Activated T-cell treated with anti-CD3 and anti-CD28 coated beads for 4 hours (primary cell): Measurements from ENCODE around the gene GMIP.

Source experiments
- DNase-seq: peaks from one replicate; pipeline ENCODE4 v3.0.0-alpha.2; 2020

Gene GMIP

DNA sequence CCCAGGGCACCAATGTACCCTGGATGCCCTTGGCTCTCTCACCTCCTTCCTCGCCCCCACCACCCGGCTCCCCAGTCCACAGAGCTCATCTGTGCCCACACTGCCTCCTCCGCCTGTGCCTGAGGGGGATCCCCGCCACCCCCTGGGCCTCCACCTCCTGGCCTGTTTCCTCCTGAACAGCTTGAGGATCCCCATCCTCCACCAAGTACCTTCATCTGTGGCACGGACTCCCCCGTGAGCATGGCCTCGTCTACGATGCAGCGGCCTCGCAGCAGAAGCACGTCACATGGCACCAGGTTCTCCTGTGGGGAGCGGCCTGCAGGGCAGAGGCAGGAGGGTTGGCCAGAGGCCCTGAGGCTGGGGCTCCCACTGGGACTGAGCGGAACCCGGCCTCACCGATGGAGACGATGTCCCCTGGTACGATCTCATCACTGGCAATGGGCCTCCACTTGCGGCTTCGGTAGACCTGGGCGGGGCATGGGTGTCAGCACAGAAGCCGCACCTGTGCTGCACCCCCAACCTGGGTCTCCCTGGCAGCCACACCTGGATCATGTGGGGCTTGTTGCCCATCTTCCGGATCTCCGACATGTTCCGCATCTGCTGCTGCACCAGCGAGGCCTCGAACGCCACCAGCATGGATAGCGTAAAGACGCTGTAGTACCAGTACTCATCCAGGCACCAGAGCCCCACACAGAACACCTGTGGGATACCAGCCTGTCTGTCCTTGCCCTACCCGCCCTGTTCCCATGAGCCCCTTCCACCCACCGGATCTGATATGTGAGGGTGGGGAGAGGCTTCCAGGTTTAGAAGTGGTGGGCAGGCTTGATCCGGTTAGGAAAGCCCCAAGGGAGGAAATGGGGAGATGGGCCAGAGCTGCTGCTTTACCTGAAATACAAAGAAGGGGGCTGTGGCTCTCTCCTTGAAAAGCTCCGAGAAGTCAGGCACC is 13.3 kb upstream of the GMIP start:
- no peak for DNase-seq

DNA sequence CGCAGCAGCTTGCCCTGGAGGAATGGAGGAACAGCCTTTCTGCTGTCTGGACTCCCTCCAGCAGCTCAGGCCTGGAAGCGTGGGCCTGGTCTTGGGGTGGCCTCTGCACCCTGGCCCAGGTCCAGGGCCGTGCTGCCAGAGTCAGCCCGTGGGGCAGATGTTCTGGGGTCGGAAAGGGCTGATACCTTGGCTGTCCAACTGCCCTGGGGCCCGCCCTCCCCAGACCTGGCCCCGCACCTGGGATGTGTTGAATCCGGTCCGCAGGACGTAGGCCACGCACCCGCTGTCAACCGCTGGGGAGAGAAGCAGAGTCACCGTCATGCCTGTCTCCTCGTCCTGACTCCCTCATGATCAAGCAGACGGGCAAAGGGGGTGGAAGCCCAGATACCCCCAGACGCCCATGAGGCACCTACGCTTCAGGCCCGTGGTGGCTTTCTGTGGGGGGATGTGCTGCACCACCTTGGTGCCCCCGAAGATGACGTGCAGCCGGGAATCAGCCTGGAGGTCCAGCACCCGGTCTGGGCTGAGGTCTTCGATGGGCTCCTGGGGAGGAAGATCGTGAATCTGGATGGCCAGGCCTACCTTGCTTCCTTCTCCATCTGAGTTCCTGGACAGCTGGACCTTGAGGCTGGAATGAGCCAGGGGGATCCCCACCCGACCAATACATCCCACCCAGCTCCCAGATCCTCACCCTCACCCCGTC is 12.3 kb upstream of the GMIP start:
- no peak for DNase-seq

DNA sequence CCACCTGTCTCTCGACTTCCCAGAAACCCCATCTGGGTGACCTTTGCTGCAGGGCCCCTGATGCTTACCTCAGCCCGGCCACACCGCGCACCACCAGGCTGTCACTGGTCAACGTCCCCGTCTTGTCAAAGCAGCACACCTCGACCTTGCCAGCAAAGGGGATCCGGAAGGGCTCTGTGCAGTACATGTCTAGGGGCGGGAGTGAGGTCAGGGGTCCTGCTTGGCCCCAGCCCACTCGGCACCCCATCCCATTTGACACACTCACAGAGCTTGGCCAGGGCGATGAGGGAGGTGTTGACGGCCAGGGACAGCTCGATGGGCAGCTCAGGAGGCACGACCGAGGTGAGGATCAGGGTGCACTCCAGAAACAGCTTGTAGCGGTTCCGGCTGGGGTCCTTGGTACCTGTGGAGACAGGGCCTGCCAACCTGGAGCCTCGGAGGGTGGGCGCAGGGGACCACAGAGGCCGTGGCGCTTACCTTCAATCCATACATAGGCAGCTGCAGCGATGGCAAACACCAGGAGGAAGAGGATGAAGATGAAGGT is 11.7 kb upstream of the GMIP start:
- no peak for DNase-seq

DNA sequence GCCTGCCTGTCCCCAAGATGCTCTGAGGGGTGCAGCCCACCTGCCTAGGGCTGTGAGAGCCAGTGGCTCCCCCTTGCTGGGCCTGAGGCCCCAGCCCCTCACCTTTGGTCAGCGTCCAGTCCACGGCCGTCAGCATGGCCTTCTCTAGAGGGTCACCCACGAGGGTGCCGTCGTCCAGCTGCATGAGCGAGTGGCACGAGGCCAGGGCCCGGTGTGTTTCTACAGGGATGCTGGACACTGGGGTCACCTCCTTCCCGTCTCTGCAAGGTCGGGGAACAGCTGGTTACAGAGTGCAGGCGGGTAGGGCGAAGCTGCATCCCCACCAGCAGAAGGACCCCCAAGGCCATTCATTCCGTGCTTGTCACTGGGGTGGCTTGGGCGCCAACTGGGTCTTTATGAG is 11.0 kb upstream of the GMIP start:
- DNase-seq, result no peak

DNA sequence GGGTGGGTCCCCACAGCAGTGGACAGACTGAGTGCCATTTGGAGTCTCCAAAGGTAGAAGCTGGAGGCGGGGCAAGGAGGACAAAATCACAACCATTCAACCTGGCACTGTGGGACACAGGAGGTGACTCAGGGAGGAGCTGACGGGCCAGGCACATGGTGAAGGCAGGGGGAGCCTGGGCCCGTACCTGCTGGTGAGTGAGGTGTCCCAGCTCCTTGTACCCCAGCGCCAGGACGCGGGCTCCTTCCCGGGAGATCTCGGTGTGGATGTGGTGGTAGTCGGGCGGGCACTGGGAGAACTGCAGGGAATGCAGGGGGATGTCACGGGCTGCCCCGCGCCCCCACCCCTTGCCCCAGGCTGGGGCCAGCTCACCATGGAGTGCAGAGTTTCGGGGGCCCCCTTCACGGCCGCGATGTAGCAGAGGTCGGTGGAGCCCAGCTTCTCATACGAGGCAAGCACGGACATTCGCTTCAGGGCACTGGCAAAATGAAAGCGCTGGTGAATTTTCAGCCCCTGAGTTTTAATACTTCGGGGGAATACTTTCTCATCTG is 10.2 kb upstream of the GMIP start:
- no peak for DNase-seq

DNA sequence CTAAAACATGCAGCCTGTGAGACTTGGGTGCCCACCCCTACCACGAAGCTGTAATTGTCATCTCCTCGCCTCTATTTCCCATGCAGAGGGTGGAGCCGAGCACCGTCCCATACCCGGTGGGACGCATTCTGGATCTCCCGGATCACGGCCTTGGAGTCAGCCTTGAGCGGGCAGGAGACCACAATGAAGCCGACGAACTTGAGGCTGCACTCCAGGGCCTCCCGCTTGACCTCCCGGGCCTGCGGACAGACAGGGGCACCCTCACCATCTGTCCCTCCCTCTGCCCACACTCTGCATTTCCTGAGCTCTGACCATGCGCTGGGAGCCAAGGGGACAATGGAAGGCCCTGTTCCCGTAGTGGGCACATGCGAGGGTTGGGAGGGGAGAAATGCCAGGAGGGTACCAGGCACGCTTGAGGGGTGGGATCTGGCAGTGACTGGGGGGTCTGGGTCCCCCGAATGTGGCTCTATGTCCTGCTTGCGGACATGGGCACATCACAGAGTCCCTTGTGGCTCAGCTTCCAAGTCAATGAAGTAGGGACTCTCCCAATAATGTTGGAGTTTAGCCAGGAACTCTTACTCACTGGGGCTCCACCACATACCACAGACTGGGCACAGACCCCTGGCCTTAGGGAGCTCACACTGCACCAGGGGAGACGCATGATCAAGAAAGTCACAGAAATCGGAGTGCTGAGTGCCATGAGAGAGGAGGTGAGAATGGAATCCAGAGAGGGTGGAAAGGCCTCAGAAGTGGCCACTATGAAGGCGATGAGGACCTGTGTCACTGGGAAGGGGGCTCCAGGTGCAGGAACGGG is 9.2 kb upstream of the GMIP start:
- no peak for DNase-seq

DNA sequence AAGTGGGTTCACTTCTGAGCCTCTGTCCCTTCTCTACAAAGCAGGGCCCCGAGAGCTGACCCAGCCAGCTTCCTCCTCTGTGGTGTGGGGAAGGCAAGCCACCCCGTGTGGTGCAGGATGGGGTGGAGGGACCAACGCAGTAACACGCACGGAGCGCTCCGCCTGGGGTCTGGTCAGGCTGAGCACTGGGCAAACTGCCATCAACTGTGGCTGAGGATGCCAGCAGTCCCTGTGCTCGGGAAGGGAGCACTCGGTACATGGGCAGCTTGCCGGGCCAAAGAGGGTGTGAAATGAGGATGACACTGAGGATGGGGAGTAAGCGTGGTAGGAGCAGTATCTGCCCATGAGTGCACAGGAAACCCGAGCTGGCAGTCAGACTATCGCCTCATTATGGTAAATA is 7.6 kb upstream of the GMIP start:
- DNase-seq, result no peak

DNA sequence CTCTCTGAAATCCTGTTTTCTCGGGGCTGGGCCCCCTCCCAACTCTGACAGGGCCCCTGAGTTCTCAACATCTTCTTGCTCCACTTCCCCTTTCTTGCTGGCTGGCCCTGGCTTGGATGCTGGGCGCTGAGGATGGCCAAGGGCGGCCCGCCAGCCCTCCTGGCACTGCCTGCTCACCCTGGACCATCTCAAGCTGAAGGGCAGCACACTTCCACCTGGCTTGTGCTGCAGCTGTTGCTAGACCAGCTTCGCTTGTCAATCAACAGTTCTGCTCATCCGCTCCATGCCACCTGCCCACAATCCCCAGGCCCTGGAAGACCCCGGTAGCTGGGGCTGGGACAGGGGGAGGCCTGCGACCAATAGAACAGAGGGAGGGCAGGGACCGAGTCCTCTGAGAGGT is 6.9 kb upstream of the GMIP start:
- DNase-seq, result no peak

DNA sequence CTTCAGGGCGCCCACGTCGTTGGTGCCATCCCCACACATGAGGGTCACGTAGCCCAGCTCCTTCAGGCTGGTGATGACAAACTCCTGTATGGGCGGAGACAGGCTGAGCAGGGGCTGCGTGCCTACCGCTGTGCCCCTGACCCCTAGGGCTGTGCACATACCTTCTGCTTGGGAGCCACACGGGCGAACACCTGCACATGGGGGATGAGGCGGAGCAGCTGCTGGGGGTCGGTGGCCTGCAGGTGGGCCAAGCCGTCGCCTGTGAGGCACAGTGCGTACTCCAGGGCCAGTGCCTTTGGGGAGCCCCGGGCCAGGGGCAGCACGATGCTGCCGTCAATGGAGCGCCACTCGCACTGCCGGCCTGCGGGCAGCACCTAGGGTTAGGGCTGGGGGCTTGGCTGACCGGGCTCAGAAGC is 6.1 kb upstream of the GMIP start:
- no peak for DNase-seq

DNA sequence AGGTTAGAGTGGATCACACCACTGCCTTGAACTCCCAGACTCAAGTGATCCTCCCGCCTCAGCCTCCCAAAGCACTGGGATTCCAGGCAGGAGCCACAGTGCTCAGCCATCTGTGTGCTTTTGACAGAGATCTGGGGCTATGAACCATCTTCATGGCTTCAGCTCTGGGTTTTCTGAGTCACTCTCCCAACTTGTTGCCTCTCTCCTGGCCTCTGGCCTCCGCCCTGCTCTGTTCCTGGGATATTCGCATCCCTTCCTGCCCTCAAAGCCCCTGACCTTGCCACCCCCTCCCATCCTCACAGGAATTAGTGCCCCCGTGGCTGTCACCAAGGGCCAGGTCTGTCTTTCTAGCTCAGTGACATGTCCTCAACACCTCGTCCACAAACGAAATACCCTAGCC is 5.7 kb upstream of the GMIP start:
- DNase-seq, result no peak

DNA sequence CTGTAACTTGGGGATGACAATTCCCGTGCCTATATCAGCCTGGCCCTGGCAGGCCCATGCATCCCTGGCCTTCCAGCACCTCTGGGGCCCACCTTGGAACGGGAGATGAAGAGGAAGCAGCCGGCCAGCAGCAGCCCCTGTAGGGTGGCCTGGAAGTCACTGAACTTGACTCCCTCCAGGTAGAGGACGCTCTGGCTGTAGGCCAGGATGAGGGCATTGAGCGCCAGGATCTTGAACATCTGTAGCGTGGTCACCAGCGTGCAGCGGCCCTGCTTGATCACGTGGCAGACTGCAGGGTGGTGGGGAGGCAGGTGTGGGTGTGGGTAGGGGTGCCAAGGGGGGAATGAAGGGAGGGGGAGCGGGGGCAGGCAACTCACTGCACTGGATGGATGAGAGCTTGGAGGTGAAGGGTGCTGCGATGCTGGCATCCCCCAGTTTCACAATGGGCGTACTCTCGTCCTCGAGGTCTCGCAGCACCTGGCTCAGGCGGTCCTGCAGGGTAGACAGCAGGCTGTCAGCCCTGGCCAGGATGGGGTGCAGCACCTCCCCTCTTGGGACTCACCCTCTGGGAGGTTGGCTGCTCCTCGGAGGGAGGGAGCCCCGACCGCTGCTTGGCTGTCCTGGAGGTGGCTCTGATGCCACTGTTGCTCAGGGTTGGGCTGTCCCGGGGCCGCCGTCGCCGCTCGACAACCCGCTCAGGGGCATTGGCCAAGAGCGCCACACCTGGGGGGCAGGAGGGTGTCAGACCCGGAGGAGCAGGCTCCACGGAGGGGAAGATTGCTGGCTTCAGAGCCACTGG is 3.8 kb upstream of the GMIP start:
- no peak for DNase-seq

DNA sequence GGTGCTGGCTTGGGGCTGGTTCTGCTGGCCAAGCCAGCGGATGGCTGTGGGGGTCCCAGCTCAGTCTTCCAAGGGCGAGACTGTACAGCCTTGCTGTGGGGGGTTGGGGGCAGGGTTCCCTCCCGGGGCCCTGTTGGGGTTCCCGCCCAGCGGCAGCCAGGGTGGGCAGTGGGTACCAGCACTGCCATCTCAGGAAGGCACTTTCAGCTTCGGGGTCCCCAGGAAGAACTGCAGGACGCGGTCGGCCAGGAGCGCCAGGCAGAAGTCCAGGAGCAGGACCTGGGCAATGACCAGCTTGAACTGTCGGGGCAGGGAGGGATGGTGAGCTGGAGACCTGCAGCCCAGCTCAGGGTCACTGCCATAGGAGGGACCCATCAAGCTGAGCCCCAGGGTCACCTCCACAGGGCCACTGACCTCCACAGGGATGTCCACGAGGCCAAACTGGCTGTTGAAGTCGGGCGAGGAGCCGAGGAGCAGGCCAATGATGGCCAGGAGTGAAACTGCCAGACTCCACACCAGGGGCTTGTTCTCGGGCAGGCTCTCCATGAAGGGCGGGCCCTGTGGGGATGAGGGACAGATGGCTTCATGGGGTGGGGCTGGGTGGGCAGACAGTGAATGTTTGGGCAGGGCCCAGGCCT is 1.9 kb upstream of the GMIP start:
- no peak for DNase-seq

DNA sequence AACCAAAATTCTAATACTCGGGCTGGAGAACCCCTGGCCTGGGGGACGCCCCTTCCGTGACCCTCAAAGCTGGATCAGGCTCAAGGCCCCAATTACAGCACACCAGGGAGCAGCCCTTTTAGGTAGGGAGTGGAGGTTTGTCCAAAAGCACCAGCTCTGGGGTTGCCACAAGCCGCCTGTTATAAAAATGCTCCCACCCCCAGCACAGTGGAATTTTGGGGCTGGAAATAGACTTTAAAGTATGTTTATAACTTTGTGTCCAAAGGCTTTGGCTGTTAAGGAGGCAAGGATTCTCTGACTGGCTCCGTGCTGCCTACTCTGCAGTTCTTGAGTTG is 564 bp upstream of the GMIP start:
- no peak for DNase-seq

DNA sequence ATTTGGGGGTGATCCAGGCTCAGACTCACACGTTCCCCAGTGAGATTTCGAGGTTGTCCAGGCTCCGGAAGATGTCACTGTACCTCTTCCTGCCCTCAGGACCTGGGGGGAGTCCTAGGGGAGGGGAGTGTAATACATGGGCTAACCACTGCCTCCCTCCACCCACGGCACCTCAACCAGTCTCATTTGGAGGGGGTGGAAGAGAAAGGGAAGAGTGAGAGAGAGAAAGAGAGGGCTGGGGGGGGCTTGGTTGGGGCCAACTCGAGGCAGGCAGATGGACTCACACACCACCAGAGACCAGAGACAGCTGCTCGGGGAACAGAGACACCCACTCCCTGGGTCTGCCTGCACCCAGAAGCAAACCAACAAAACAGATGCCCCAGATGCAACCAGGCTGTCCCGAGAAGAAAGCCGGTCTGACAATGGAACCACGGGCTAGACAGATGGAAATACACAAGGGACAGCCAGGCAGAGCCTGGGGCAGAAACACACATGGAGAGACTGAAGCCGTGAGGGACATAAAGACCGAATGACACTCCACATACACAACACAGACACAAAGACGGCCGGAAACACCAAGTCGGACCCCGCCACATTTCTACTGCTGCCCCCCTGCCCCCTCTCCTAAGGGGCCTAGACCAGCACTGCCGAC is 825 bp downstream of the GMIP start:
- peak; percentile 50 for DNase-seq

DNA sequence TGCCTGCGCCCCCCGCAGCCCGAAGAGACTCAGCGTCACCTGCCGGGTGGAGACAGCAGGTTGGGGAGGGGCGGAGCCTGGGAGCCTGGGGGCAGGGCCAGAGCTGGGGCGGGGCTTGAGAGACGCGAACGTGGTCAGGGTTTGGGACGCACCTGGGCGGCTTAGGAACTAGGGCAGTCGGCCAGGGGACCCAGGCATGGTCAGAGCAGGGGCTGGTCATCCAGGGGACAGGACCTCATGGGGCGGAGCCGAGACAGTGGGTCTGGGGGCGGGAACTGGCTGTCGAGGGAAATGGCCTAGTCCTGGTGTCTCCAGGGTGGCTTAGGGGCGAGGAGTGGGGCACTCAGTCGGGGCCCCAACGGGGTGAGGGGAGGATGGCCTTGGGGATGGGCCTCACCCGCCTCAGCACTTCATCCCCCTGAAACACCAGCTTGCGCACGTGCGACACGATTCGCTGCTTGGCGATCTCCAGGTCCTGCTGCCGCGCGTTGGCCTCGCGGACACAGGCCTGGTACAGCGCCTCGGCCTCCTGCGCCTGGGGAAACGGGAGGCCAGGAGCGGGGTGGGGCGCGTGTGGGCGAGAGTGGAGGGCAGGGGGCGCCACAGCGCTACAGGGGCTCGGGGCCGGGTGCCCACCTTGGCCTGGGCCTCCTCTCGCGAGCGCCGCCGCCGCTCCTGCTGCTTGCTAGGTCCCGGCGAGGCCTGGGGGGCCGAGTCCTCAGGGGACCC is 5.8 kb downstream of the GMIP start:
- DNase-seq, result no peak

DNA sequence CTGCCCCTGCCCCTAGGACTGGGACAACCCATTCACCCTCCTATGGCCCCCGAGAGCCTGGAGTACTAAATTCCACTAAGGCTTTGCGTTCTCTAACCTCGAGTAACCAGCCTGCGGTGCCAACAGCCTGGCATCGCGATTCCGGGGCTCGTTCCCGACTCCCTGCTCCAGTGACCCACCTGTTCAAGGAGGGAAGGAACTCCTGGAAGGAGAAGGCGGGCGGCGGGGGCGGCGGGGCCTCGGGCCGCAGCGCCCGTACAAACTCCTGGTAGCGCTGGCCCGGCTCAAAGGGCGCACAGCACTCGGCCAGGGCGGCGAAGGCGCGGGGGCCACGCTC is 6.3 kb downstream of the GMIP start:
- DNase-seq, result no peak

DNA sequence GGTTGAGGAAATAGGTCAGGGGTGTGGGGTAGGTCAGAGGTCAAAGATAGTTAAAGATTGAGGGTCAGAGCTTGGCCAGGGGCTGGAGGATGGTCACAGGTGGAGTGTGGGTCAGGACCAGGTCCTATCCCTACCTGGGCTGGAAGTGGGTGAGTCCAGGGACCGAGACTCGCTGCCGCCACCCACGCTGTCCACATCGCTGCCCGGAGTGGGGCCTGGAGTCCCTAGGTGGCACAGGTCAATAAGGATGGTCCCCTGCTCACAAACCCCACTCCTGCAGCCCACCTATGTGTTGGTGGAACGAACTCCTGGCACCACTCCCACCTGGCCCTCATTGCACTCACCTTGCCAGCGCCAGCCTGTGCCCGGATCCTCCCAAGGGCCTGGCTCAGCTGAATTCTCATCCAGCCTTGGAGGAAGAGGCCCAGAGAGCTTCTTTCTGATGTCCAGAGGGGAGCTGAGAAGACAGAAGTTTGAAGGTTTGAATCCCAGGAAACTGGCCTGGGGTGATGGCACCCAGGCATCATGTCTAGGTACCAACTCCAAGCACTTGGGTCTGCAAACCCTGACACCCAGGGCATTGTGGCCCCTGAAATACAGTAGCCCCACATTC is 6.8 kb downstream of the GMIP start:
- no peak for DNase-seq

DNA sequence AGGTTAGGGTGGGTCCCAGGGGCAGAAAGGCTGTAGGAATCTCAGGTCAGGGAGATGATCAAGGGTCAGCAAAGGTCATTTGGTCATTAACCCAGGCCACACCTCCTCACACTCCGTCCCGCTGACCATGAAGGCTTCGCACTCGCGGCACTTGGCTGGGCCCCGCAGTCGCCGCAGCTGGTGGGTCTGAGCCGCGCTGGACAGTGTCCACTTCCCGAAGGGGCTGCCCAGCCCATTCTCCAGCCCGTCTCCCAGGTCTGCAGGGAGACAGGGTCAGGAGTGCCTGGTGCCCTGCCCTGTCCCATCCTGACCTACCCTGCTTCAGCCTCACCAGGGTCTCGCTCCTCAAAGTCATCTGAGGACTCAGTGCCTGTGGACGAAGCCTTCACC is 8.1 kb downstream of the GMIP start:
- DNase-seq, result no peak

DNA sequence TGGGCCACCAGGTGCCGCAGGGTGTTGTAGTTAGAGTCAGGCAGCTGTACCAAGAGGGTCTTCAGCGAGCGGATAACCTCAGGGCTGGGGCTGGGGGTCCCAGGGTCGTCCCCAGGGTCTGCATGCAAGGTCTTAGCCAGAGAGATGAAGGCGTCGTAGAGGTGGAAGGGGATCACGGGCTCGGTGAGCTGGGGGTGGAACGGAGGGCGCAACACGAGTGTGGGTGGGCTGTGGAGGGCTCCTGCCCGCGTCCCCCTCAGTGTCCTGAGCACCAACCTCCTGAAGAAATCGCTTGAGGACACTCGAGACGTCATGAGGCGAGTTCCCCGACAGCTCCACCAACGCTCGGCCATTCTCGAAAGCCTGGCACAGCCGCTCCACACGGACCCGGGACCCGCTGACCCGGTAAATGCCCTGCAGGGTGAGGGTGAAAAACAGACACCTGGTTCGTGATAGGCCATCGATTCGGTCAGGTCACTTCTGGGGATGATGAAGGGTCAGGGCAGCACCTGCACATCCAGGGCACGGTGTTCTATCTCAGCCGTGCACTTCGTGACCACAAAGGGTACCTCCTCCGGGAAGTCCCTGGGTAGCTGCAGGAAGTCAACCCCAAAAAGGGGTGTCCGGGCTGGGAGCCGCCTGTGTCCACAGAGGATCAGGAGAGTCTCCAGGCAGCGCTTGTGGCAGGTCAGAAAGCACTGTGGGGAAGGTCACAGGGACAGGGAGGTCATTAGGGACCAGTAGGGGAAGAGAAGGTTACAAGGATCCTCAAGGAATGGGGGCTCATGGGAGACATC is 8.7 kb downstream of the GMIP start:
- no peak for DNase-seq
